Measurements from ENCODE around the gene ARPC5. TPM values are rescaled to one million over a fixed set of nuclear protein-coding genes. Genes with fewer than 3 reads are reported as not detected.

ARPC5 gene
- total and polyA plus RNA-seq, 2 of the 8 experiments (the other 6 are each of a cell fraction or from before 2014, with no cell fraction given) = 24.0 to 60.8 TPM

- Histone ChIP-seq H3K27ac (ENCODE audit: low read depth, low read length) (no peak overlapping the region), H3K14ac (ENCODE audit: insufficient read length) (no peak overlapping the region), H4K5ac (ENCODE audit: insufficient read length, low read depth, low read length) (no peak overlapping the region), H4K91ac (replicated peaks; ENCODE audit: insufficient read length, low read length) (no peak overlapping the region), H3K4me2 (ENCODE audit: insufficient read depth in 1 of 2, low read depth in 2 of 2, low read length in 2 of 2) (no peak overlapping the region), H2AK5ac (ENCODE audit: low read depth, low read length) (no peak overlapping the region), H3K36me3 (ENCODE audit: control insufficient read depth in 2 of 4, insufficient read depth in 4 of 4, low read length in 3 of 4) (no peaks in the 10 kb centered on the region), H2BK20ac (ENCODE audit: low read length) (no peak overlapping the region), H3K23ac (ENCODE audit: insufficient read length) (no peak overlapping the region), H3K18ac (ENCODE audit: extremely low read depth, low read length) (no peak overlapping the region), H2AFZ (ENCODE audit: low read length) (peak overlapping the region; percentile 64; the same call in 1 of the 2 replicates), H3K56ac (replicated peaks; ENCODE audit: insufficient read length, low read depth, low read length) (no peak overlapping the region), H3K27me3 (replicated peaks in 1 of 4; ENCODE audit: control insufficient read depth in 3 of 4, extremely low read depth in 1 of 4, insufficient read depth in 3 of 4, low read length in 3 of 4) (no peaks in the 10 kb centered on the region), H4K8ac (ENCODE audit: extremely low read depth, insufficient read depth, low read length) (no peak overlapping the region; the same call in 1 of the 2 replicates), H3K9ac (replicated peaks in 1 of 4; ENCODE audit: extremely low read depth in 1 of 4, low read depth in 3 of 4, low read length in 3 of 4) (no peak overlapping the region), H3K79me2 (ENCODE audit: control insufficient read depth in 1 of 2, insufficient read depth in 2 of 2, low read length in 2 of 2) (no peaks in the 10 kb centered on the region), H3K4ac (replicated peaks; ENCODE audit: insufficient read length, low read depth, low read length) (no peak overlapping the region), H2BK12ac (ENCODE audit: low read depth, low read length) (no peak overlapping the region), H4K20me1 (replicated peaks in 1 of 2; ENCODE audit: control insufficient read depth in 1 of 2, insufficient read depth in 2 of 2, low read length in 2 of 2) (no peaks in the 10 kb centered on the region), H2BK15ac (ENCODE audit: low read length) (no peak overlapping the region), H3K9me3 (ENCODE audit: insufficient read depth in 2 of 2, low read depth in 1 of 2, low read length in 1 of 2) (no peaks in the 10 kb centered on the region), H3K4me3 (ENCODE audit: extremely low read depth in 1 of 4, insufficient read depth in 2 of 4, low read depth in 3 of 4, low read length in 4 of 4) (no peak overlapping the region), H3K23me2 (ENCODE audit: low read depth, low read length) (no peaks in the 10 kb centered on the region), H3K79me1 (ENCODE audit: low read depth, low read length) (no peaks in the 10 kb centered on the region), H2BK5ac (ENCODE audit: low read depth, low read length) (no peak overlapping the region), H2BK120ac (replicated peaks; ENCODE audit: low read depth, low read length) (no peak overlapping the region), H3K4me1 (replicated peaks in 1 of 4; ENCODE audit: control insufficient read depth in 3 of 4, insufficient read depth in 4 of 4, low read length in 3 of 4) (no peaks in the 10 kb centered on the region)
- ChIA-PET POLR2A (ENCODE audit: partially characterized antibody) (no interaction called here), CTCF (ENCODE audit: partially characterized antibody) (interaction anchor here (0.6 to 0.9 kb wide), 2 partner anchors 17 to 334 kb away, joined by 3 to 4 read pairs; no protein-coding TSS in a partner anchor)
- 95% methylated on average over 8 of the region's 8 CpGs; no CpG with 5 or more reads in 1 of the 2 experiments for WGBS, 2 experiments (ENCODE audit: extremely low coverage in 1 of 2, insufficient coverage in 1 of 2, insufficient read length in 1 of 2, insufficient replicate concordance in 2 of 2, low coverage in 1 of 2, low lambda C conversion rate in 2 of 2, missing lambda C conversion rate in 1 of 2)
- FAIRE-seq (no peak), DNase-seq (ENCODE audit: low read depth in 1 of 2, low spot score in 2 of 2) (peak in 1 of 2 experiments; percentile 19)
- TF ChIP-seq CHD1 (IDR thresholded peaks at IDR 0.05; ENCODE audit: low read depth, low read length) = no peak
- no peak for TF ChIP-seq E2F6 (IDR thresholded peaks at IDR 0.05)
- no peak for TF ChIP-seq RNF2 (IDR thresholded peaks at IDR 0.05; ENCODE audit: borderline replicate concordance, low read depth, low read length, missing control alignments, poor library complexity, severe bottlenecking)
- no peak for TF ChIP-seq SIN3A (conservative IDR thresholded peaks at IDR 0.05 in 1 of 2, IDR thresholded peaks at IDR 0.05 in 1 of 2; ENCODE audit: low read depth in 1 of 2, low read length in 2 of 2)
- TF ChIP-seq CBX5 (IDR thresholded peaks at IDR 0.05; ENCODE audit: low read depth, low read length) = no peak
- TF ChIP-seq GTF2F1 (IDR thresholded peaks at IDR 0.05; ENCODE audit: borderline replicate concordance, low read depth, low read length) = no peak
- TF ChIP-seq POLR2AphosphoS5 (IDR thresholded peaks at IDR 0.05; ENCODE audit: low read depth, low read length) = no peak
- TF ChIP-seq TAF7 (optimal IDR thresholded peaks at IDR 0.05; ENCODE audit: borderline replicate concordance, low read depth, low read length) = no peak
- no peak for TF ChIP-seq MAFK (IDR thresholded peaks at IDR 0.05; ENCODE audit: low read depth, low read length)
- no peak for TF ChIP-seq SP4 (IDR thresholded peaks at IDR 0.05; ENCODE audit: low read length)
- TF ChIP-seq CTBP2 (IDR thresholded peaks at IDR 0.05; ENCODE audit: borderline replicate concordance, insufficient read depth, insufficient read length, low read length) = no peak
- TF ChIP-seq ASH2L (IDR thresholded peaks at IDR 0.05; ENCODE audit: low read length) = no peak
- TF ChIP-seq SRF (IDR thresholded peaks at IDR 0.05; ENCODE audit: low read depth, low read length) = no peak
- TF ChIP-seq TEAD4 (IDR thresholded peaks at IDR 0.05; ENCODE audit: low read depth, low read length) = no peak
Measured at GRCh38 chr1:183604815-183605214, 30.8 kb downstream of the ARPC5 start.
